Measurements from ENCODE around the gene PDGFA.

Gene PDGFA

DNA sequence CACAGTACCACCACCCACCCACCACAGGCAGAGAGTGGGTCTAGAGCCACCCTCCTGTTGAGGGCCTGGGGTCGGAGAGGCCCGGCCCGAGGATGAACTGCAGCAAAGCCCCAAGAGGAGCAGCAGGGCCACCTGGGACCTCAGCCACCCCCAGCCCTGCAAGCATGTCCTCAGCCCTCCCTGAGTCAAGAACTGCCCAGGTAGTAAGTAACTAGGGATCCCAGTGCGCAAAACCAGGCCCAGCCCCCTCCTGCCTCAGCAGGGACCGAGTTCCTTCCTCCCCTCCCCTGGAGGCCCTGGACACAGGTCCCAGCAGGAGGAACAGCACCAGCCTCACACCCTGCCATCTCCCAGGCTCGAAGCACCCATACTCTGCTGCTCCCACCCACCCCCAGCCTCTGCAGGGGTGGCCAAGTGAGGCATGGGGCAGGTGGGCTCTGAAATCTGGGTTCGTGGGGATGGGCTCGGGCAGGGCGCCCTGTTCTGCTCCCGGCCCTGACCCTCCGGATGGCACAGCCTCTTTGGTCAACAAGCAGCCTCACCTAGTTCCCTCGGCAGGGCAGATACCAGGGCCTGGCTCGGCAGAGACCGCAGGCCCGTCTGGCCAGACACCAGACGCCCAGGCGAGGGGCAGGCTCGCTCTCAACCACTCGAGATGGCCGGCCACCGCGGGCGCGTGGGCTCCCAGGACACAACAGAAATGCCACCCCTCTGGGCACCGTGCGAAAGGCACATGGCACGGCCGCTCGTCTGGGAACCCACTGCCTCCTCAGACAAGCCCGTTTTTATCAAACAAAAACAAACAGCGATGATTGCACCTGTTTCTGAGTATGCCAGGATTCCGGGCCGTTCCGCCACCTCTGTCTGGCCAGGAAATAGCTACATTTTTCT, 15.2 kb downstream of the PDGFA start:
- no peak for DNase-seq (ENCODE audit: low read depth in 2 of 2)

DNA sequence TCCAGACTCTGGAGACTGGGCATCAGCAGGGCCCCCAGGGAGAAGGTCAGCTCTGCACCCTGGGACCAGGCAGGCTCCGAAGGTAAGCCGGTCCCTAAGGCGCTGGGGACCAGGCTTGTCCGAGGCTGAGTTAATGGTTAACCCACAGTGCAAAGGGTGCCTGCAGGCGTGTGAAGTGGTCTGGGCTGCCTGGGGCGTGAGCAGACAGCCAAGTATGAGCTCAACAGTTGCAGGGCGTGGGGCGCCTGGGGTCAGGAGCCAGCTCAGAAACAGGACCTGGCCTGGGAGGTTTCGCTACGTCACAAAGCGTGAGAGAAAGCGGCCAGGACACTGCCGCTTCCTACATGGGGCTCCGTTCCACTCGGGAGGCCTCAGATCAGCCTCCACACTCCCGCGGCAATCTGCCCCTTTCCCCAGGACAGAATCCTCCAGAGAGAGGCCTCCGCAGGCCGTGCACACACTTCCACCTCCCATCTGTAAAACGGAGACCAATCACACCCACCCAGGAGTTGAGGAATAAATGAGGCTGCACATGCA, 16.0 kb downstream of the PDGFA start:
- DNase-seq (ENCODE audit: low read depth in 2 of 2): no peak

DNA sequence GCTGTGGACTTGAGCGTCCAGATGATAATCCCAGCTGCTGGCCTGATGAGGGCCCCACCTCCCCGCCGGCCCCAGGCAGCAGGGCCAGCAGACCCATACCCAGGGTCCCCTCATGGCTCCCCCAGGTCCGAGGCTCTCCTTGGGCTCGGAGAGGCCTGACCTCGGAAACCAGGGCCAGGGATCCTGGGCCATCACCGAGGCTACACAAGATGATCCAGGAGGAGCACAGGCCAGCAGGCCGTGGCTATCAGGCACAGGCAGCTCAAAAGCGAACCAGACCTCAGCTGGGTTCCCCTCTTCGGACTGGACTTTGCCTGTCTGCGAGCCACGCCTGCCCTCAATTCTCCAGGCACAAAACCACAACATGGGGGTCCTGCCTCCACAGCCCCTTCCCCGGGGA, 17.4 kb downstream of the PDGFA start:
- DNase-seq (ENCODE audit: low read depth in 2 of 2): no peak

DNA sequence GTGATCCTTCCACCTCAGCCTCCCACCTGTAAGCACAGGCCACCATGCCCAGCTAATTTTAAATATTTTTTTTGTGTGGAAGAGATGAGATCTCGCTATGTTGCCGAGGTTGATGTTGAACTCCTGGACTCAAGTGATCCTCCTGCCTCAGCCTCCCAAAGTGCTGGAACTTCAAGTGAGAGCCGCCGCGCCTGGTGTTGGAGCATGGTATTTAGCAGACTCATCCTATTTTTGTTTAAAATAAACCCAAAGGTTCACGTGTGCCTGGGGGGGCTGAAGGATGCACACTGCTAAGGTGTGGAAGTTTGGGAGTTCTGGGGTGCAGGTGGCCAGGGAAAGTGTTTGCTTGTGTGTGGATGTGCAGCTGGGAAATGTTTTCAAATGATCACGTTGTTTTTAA, 18.1 kb downstream of the PDGFA start:
- no peak for DNase-seq (ENCODE audit: low read depth in 2 of 2)

DNA sequence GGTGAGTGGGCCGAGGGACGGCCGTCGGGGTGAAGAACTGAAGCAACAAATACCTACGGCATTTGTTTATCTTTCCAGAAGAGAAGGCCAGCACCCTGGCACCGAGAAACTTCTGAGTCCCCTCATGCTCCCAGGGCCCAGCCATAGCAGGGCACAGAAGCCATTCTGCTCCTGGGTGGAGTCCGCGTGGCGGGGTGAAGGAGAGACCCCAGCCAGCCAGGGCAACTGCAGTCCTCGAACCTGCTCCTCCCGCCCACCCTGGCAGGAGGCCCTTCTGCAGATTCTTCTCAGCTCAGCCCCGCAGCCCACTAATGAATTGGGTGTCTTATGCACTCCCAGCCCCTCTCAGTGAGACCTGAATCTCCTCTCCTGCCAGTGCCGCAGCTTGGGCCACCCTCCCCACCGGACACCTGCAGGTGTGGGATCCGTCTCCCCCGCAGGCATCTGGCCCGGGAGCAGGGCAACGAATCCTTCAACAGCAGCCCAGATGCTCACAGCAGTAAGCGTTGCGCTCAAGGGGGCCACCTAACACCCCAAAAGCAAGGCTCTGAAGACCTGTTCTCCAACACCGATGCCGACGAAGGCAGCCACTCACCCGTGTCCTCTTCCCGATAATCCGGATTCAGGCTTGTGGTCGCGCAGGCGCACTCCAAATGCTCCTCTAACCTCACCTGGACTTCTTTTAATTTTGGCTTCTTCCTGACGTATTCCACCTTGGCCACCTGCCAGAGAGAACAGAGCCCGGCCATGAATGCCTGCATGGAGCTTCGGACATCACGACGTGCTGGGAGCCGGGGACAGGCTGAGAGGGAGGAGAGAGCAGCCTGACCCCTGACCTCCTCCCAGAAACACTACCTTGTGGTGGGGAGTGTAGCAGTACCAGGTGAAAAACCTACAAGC, 18.9 kb downstream of the PDGFA start:
- DNase-seq (ENCODE audit: low read depth in 2 of 2): no peak

DNA sequence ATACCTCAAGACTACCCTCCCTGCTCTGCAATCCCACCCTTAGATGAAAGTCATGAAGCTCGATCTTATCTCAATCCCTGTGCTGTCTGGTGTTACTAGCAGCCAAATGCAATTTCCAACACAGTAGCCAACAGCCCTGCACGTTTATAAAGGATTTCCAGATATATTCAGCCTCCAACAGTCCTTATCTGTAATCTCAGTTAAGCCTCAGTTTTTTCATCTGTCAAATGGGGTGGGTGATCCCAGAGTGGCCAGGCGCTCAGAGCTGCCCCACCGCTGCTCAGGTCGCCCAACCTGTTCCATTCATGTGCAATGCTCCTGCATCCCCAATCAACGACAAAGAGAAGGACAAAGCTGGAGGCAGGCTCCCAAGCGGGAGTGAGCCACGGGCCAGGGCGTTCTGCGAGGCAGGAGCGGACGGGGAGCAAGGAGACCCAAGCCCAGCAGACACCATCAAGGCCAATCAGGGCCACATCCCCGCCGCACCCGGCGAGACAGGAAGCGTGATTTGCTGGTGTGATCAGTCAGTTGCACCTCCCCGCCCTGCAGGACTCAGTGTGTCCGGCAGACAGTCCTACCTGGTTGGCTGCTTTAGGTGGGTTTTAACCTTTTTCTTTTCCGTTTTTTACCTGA, 19.7 kb downstream of the PDGFA start:
- DNase-seq (ENCODE audit: low read depth in 2 of 2): no peak

DNA sequence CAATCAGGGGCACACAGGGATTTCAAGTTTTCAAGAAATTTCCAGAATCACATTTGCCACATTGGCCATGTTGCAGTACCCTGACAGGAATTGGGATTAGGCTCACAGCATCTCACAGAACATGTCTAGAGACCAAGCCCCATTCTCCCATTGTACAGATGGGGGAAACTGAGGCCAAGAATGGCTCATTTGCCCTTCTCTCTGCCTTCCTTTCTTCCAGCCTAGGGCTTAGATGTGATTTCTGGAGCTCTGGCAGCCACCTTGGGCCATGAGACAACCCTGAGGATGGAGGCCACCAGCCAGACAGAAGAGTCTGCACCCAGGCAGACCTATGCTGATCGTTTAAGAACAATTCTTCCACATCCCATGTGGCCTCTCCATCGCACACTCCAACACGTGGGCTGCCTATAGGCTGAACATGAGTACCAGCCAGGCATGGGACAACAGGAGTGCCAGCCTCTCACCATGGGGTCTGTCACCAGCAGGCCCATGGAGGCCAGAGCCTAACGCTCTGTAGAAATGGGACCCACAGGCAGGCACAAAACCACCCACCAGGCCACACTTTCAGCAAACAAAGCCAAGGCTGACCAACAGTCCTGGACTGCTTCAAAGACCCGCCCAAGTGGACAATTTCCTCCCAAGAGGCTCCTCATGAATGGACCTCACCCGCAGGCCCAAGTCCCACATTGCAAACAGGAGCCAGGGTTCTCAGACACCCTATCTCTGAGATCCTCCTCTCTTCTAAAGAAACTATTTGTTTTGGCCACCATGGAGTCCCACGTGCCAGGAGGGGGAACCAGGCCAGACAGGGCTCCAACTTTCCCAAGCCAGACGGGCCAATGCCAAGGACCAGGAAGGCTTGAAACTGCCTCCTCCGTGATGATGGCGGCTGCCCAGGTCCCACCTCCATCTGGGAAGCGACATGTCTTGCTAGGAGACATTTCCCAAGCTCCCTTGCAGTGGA, 20.7 kb downstream of the PDGFA start:
- DNase-seq (ENCODE audit: low read depth in 2 of 2): no peak

DNA sequence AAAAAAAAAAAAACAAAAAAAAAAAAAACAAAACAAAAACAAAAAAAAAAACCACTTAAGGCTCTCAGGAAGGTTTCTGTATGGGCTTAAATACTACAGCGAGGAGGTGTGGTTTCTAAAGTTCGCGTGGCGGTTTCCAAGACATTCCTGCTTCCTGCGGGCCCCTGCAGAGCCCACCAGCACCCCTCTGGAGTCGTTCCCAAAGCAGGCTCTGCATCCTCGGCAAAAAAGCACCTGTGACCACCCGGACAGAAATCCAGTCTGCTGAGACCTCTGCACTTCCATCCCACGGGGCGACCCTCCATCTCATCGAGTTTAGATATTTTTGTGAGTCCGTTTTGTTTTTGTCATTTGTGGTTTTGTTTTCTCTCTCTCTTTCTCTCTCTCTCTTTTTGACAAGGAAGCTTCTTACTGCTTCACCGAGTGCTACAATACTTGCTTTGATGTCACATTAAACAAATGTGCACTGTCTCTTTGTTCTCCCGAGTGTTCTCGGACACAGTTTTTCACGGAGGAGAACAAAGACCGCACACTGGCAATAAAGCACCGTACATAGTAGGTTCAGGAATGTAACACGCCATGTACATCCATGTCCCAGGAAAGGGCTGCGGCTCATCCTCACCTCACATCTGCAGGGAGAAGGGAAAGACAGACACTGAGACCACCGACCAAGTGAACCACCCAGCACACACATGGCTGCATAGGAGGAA, 21.5 kb downstream of the PDGFA start:
- DNase-seq (ENCODE audit: low read depth in 2 of 2): no peak

DNA sequence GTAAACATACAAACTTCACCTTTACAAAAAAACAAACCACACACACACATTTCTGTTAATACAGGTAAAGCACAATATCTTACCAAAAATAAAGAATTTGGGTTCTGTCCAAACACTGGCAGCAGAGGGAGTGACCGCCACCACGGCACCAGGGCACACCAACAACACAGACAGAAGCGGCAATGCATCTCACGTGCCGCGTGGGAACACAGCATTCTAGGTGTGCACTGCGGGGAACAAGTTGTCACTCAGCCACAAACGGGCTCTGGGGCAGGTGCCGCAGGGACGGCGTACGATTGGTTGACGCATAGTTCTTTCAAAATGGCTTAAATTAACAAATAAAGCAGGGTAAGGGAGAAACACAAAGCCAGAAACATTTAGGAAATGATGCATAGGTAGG, 22.3 kb downstream of the PDGFA start:
- no peak for DNase-seq (ENCODE audit: low read depth in 2 of 2)

DNA sequence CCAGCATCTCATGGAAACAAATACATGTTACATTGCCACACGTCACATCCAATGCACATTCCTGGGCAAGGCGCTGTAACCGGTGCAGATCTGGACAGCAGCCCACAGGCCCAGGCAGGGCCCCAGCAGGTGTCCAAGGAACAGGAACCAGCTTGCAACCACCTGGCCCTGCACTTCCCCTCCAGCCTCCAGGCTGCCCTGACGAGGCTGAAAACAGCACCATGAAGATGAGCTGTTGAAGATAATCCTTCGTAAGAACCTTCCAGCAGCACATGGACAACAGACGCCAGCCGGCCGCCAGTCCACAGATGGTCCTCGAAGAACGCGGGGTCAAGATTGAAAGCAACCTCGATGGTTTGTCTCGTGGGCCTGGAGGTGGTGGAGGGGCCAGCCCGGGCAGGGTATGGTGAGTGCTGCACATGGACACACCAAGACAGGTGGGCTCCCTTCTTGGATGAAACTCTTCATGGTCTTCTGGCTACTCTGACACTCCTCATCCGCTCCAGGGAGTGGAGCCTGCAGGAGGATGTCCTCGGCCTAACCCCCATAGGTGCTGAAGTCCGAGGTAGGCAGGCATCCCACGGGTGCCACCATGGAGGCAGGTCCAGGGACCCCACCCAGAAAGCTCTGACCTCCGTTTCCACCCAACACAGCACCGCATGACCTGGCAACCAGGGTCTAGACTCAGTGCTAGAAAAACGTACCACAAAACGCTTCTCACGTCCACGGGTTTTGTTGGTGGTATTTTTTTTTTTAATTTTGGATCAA, 22.9 kb downstream of the PDGFA start:
- DNase-seq (ENCODE audit: low read depth in 2 of 2): no peak

DNA sequence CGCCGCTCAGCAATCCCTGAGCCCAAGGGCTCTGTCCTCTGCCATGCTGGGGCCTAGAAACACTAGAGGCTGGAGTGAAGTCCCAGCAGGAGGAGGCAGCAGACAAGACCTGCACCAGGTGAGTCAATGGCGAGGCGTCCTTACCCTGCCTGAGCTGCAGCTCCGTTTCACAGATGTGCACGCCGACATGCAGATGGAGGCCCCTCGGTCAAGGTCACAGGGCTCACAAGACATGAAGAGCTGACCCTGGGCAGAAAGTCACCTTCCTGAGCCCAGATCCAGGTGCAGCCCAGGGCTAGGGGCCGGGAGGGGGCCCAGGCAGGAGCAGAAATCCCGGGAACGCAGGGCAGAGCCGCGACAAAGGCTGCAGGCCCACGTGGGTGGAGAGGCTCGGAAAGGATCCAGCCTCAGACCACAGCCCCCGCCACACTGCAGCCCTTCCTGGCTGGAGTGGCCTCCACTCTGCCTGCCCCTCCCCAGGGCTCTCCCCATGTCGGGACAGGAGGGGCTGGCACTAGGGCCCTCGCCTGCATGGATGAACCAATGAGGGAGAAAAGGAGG, 23.8 kb downstream of the PDGFA start:
- DNase-seq (ENCODE audit: low read depth in 2 of 2): no peak

DNA sequence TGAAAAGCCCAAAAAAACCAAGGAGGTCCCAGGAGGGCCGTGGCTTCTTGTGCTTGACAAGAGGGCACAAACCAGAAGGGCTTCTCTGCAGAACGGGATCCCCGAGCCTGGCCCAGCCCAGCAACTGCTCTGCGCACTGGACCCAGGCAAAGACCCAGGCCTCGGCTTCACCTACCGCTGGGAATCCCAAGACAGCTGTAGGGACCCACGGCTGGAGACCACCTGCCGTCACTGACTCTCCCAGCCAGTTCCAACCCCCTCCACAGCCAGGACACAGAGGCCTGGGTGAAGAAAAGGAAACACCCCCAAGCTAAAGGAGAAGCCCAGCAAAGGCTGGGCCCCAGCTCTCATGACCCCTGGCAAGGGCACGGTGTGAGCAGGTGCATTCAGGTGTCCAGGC, 24.3 kb downstream of the PDGFA start:
- DNase-seq (ENCODE audit: low read depth in 2 of 2): no peak

DNA sequence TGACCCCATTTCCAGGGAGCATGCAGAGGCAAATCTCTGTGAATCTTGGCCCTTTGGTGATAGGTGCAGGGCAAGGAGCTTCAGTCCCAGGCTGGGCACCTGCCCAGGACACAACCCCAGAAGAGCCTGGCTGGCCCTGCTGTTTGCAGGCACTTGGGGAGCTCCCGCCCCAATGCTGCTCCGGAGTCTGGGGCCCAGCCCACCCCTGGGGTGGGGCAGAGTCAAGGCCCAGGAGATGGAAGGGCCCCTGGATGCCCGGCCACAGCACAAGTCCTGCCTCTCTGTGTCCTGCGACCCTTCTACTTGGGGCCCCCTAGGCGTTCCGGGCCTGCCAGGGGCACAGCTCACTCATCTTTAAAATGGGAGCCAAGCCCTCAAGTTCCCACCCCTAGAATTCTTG, 24.7 kb downstream of the PDGFA start:
- DNase-seq (ENCODE audit: low read depth in 2 of 2): no peak

DNA sequence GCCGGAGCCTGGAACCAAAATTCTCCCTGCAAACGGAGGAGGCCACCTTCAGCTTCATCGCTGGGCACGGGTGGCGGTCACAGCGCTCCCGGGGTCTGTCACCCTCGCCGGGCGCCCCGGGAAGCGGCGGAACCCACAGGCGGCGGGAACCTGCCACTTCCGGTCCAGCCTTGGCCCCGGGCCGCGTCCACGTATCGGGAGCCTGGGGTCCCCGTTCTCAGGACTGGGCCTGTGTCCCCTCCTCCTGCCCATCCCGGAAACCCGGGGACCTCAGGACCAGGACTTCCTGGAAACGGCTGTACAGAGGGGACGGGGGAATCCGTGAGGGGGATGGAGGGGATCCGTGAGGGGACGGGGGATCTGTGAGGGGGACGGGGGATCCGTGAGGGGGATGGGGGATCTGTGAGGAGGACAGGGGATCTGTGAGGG, 25.4 kb downstream of the PDGFA start:
- DNase-seq (ENCODE audit: low read depth in 2 of 2): no peak

DNA sequence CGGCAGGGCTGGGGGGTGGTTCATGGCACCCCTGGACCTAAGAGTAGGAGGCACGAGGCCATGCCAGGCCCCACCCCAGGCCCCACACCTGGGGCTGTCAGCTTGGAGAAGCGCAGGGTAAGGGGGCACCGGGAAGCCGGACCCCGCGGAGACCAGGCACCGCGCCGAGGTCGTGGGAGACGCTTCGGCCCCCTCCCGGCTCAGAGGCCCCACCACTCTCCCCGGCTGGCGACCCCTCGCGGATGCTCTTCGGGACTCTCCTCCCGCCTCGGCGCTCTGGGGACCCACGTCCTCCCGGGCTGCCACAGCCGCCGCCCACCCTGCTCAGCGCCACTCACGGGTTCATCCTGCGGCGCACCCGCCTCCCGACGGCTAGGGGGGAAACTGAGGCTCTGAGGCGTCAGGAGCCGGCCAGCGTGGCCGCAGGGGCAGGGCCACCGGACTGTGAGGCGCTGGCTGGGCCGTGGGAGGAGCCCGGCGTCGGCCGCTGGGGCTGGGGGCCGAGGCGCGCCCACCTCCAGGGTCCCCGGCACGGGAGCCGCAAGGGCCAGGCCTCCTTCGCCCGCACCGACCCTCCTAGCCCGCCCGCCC, 25.9 kb downstream of the PDGFA start:
- DNase-seq (ENCODE audit: low read depth in 2 of 2): no peak

DNA sequence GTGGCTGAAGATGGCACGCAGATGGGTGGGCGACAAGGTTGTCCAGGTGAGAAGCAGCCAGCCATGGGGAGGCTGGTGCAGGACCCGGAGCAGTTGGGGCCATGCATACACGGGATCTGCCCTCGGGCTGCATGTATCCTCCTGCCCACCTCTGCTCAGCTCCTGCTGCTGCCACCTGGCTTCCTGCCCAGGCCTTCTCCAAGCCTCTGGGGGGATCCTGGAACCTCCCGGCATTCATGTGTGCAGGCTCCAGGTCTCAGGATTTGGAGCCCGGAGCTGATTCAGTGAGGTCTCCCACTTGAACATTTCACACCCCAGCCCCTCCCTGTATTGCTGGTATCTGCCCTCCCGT, 27.0 kb downstream of the PDGFA start:
- DNase-seq (ENCODE audit: low read depth in 2 of 2): no peak

DNA sequence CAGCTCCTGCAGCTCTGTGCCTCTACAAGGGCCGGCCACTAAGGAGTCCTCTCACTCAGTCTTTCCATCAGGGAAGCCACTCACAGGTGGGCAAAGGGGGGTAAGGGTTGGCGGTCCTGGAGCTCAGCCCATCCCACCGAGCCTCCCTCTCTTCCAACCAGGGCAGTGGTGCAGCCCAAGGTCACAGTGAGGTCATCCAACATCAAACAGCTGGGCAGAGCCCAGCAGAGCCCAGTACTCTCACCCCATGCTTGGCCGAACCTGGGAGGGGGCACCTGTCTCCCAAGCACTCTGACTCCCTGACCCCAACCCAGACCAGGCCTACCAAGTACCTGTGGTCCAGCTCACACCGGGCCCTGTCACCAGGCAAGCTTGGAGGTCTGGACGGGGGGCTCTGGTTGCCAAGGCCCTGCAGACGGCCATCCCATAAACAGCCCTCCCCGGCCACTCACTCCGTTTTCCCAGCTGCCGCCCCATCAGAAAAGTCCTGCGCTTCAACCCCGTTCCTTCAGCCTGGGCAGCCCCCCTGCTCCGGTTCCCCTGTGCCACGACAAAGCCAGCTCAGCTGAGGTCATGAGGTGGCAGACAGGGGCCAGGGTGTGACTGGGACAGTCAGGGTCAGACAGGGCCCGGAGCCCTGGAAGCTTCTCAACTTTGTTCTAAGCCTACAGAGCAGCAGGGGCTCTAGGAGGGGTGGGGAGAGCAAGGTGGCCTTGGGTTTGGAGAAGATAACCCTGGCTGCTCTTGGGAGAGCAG, 27.5 kb downstream of the PDGFA start:
- no peak for DNase-seq (ENCODE audit: low read depth in 2 of 2)

DNA sequence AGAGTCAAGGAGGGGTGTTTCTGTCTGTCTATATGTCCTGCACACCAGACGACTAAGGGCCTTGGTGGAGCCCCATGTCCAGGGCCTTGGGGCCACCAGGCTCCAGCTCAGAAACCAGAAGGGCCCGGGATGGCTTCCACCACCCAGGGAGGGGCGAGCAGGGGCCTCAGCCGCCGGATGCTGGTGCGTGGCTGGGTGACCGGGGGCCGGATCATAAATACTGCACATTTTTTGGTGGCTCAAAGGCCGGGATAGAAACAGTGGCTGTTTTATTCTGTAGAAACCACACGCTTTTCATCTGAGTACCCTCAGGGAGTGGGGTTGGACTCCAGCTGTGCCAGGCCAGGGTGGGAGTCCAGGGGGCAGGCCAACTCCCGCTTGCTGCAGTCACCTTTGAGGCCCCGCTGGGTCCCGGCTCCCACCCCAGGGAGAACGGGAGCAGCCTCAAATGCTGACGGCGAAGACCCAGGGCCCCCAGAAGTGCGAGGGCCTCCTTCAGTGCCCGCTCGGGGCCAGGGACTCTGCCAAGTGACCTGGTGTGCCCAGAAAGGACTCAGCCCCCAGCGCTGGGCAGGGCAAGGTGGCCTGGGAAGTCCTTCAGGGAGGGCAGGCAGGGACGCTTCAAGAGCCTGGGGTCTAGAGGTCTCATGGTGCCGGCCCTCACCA, 28.2 kb downstream of the PDGFA start:
- DNase-seq (ENCODE audit: low read depth in 2 of 2): no peak

All from fibroblast of skin of left quadriceps (primary cell).